Measurements from ENCODE around the gene DSE. TPM values are rescaled to one million over a fixed set of nuclear protein-coding genes. Genes with fewer than 3 reads are reported as not detected.

The DSE gene
- polyA plus RNA-seq, 1 donor = 31.4 TPM

DNA sequence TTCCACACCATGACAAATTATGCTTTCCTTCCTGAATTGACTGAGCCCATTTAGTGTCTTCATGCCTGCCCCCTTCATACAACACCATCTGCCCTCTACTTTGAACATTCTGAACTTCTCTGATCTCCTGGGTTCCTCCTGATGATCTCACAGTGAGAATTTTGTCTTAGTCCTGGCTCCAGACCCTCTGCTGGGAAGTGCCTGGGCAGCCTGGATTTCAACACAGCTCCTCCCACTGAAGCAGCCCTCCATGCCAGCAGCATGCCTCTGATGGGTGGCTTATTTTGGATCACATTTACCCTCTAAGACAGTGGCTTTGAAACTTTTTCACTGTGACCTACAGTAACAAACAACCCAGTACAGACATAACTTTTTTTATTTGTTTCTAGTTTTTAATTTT lies 41.5 kb downstream of the DSE start:
- DNase-seq (ENCODE audit: low read depth) = no peak

DNA sequence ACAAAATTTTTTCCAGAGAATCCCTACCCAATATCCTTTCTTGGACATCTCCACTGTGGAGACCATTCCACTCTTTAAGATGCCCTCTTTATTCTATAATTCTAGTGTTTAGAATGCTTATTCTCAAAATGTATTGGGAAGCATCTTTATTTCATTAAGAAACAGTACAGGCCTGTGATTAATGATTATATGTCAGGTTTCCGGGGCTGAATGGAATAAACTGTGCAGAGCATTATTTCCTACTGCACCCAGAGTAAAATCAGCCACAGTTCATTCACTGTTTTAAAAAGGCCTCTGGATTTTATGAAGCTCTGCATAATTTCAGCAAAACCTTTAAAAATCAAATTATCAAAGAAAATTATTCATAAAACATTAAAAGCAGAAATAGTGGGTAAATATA lies 42.6 kb downstream of the DSE start:
- DNase-seq (ENCODE audit: low read depth) = no peak

GRCh38 chr6:116417661-116418060 lies 46.9 kb downstream of the DSE start:
- no peak for DNase-seq (ENCODE audit: low read depth)

DNA sequence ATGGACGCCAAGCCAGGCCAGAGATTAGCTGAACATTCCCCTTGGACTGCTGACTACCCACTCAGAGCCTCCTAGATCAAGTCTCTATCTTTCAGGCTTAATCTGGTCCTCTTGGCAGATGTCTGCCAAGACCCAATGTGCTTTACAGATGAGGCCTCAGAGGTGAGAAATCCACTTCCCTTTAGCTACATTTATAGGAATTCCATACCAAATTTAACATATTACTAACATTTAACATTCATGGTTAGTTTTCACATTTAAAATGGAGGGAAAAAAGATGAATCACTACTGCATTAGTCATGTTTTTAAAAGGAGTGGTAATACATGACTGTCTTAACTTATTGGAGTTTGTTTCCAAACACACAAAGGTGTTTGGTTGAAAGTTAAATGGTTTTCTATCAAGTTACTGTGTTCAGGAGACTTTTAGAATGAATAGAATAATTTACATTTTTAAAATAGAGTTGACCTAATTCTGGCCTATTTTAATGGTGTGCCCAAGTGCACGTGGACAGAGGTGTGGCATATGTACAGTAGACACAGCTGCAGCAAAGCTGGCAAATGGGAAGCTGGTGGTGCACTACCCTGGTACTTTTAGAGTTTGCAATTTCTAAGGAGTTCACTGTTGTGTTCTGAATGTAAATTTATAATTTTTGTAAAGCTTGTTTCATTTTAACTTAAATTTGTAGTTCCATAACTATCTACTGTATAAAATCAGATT lies 48.5 kb downstream of the DSE start:
- no peak for DNase-seq (ENCODE audit: low read depth)

DNA sequence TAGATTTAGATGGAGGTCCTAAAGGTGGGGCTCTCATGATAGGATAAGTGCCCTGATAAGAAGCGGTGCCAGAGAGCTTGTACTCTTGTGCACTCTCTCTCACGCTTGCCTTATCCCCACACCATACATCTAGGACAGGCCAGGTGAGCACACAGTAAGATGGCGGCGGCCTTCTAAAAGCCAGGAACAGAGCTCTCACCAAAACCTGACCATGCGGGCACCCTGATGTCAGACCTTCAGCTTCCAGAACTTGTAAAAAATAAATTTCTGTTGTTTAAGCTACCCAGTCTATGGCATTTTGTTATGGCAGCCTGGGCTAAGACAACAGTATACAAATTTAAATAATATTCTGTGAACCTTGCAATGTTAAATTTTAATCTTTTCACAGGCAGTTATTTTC lies 49.6 kb downstream of the DSE start:
- no peak for DNase-seq (ENCODE audit: low read depth)

GRCh38 chr6:116422238-116422637 lies 51.5 kb downstream of the DSE start:
- no peak for DNase-seq (ENCODE audit: low read depth)

DNA sequence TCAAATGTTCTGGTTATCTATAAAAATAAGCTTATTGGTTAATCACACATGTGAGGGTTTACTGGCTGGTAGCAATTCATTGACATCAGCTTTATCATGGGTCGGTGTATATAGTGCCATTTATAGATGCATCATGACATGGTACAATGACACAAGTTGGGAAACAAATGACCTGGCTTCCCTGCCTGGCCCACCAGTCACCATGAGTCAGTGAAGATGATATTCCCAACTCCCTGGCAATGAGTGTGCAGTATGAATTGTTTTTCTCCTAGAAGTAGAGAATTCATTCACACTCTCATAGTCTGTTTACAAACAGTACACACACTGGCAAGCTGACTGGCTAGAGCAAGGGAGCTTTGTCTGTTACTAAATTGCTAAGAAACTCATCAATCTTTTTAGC lies 53.3 kb downstream of the DSE start:
- no peak for DNase-seq (ENCODE audit: low read depth)

DNA sequence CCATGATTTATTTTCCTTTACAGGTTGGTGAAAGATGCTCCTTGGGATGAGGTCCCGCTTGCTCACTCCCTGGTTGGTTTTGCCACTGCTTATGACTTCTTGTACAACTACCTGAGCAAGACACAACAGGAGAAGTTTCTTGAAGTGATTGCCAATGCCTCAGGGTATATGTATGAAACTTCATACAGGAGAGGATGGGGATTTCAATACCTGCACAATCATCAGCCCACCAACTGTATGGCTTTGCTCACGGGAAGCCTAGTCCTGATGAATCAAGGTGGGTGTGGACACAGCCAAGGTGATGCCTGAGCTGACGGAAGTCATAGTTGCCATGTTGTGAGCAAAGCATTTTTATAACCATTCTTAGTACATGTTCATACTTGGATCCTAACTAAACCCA lies 55.8 kb downstream of the DSE start:
- DNase-seq (ENCODE audit: low read depth) = no peak

- DNase-seq (ENCODE audit: low read depth) = no peak
Measured at GRCh38 chr6:116429111-116429510, 58.4 kb downstream of the DSE start.

GRCh38 chr6:116430860-116431259 lies 60.1 kb downstream of the DSE start:
- DNase-seq (ENCODE audit: low read depth) = no peak

DNA sequence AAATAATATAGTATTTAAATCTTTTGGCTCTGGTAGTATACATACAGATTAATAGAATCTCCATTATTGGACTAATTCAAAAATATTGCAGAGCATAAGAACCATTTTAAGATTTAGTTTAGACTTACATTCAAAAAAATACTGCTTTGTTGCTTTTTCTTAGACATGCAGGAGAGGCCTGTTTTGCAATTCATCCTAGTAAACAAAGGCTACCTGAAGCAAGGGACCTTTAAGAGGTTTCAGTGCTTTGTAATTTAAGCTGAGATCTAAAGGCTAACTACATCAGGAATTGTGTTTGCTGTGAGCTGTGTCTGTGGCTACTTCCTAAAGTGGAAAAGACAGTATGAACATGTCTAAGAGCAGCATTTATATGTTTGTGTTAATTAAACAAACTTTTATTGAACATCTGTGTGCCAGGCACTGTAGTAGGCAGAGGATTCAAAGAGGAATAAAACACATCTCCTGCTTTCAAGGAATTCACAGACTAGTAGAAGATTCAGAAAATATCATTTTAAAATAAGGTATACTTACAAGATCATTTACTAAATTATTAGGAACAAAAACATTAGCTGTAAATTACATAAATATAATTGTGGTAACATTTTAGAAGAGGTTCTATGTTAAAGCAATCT lies 61.3 kb downstream of the DSE start:
- no peak for DNase-seq (ENCODE audit: low read depth)

DNA sequence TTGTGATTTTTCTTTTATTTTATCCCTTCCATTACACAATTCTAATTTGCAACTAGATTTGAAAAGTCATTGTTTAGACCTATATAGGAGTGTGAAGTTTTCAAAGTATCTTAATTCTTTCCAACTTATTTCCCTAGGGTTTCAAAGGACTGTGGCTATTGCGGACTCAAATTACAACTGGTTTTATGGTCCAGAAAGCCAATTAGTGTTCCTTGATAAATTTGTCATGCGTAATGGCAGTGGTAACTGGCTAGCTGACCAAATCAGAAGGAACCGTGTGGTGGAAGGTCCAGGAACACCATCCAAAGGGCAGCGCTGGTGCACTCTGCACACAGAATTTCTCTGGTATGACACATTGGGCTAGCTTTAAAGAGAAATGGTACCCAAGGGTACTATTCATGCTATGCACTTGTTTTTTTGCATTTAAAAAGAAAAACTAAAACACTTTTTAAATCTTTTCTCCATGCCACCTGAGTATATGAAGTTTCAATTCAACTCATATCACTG lies 62.5 kb downstream of the DSE start:
- DNase-seq (ENCODE audit: low read depth) = no peak

- no peak for DNase-seq (ENCODE audit: low read depth)
Measured at GRCh38 chr6:116434056-116434725, 63.4 kb downstream of the DSE start.

- no peak for DNase-seq (ENCODE audit: low read depth)
Measured at GRCh38 chr6:116436586-116436985, 65.8 kb downstream of the DSE start.

DNA sequence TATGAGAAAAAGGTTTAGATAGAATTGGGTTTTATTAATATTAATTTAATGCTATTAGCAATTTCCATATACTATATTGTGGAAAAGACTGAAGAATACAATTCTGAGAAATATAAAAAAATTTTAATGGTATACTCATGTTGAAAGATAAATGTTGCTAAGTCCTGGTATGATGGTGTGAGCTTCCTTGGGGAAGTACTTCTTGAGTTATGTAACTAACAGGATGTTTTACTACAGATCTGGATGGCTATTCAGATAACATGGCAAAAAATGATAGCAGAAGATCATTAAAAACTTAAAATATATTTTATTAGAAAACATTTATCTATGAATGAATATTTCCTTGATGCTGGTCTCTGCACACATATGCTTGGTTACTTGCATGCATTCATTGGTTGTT lies 66.9 kb downstream of the DSE start:
- no peak for DNase-seq (ENCODE audit: low read depth)

DNA sequence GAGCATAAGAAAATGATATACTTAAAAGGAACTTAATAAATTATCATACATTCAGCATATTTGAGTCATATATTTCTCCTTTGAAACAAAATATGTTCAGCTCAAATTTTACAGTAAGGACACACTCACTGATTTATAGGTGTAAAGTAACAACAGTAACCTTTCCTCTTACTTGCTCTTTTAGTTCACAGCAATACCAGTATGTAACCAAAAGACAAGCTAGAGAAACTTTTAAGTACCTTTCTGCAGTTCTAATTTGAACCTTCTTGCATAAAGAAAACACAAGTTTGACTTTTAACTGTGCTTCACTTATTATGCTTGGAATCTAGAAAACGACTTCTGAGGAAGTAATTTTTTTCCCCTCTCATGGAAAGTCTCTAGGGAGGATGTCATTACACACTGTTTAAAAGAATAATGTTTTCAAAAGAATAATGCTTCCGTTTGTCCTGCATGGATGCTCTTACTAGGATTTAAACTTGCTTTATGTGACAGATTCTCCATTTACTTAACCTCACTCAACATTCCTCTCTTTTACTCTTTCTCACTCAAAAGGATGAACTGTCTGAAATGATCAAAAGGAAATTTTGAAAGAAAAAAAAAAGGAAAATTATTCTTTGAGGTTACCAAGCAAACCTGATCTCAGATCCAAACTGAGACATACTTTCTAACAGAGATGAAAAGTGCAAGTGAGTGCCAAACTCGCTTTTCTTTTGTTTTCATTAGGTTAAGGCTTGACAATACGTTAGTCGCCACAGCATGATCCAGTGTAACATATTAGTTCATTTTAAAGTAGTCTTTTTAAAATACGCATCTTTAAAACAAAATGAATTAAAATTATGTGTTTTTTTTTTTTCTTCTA lies 68.1 kb downstream of the DSE start:
- DNase-seq (ENCODE audit: low read depth) = no peak

- no peak for DNase-seq (ENCODE audit: low read depth)
Measured at GRCh38 chr6:116439522-116440051, 68.8 kb downstream of the DSE start.

DNA sequence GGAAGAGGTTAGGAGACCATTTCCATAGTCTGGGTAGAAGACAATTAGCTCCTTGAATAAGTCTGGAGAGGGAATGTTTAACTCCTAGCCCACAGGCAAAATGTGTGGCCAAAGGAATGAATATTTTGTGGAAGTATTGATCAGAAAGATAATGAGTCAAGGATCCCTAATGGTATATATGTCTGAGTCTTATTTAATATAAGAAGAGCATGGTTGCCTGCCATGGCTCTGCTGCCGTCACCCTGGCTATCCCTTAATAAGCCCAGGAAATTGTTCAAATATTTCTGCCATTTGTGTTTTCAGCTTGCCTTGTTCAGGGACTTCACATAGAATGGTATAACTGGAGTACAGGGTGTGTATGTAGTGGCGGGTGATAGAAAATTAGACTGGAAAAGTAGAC lies 72.4 kb downstream of the DSE start:
- DNase-seq (ENCODE audit: low read depth) = no peak

DNA sequence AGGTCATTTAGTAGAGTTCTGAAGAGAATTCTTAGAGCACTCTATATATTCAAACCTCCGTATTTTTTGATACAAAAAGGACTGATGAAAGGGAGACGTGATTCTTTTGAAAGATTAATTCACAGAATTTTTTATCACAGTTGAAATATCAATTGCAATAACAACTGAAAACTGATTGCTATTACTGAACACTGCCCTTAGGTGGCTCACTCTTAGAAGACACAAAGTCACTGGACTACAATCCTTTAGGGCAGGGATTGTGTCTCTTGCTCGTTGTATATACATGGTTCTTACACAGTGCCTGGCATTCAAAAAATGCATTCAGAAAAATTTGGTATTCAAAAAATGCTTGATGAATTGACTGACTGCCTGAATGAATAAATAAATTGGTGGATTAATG lies 73.3 kb downstream of the DSE start:
- no peak for DNase-seq (ENCODE audit: low read depth)

DNA sequence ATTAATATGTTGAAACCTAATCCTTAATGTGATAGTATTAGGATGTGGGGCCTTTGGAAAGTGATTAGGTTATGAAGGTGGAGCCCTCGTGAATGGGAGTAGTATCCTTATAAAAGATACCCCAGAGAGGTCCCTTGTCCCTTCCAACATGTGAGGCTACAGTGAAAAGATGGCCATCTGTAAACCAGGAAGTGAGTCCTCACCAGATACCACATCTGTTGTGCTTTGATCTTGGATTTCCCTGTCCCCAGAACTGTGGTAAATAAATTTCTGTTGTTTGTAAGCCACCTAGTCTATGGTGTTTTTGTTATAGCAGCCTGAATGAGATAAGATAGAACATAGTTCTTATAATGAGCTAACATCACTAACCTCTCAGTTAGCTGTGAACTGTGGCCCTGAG lies 73.8 kb downstream of the DSE start:
- no peak for DNase-seq (ENCODE audit: low read depth)

GRCh38 chr6:116445102-116445501 lies 74.4 kb downstream of the DSE start:
- DNase-seq (ENCODE audit: low read depth) = no peak

GRCh38 chr6:116446399-116446798 lies 75.7 kb downstream of the DSE start:
- no peak for DNase-seq (ENCODE audit: low read depth)
